ENCODE measurements around the gene CEP350. TPM values are rescaled to one million over a fixed set of nuclear protein-coding genes. Genes with fewer than 3 reads are reported as not detected.
A peak's percentile ranks its signal among the peaks of the same experiment; 100 is the strongest.

The CEP350 gene
- total and polyA plus RNA-seq, 2 of the 13 experiments (the other 11 are each of a cell fraction or from before 2014, with no cell fraction given) = 7.6 to 35.9 TPM

GRCh38 chr1:180046674-180047073, 92.1 kb downstream of the CEP350 start:
- FAIRE-seq (no peak), DNase-seq (ENCODE audit: low spot score) (no peak), ATAC-seq (no peak)
- H4K20me1 ChIP-seq (ENCODE audit: insufficient read depth, low read length) = no peaks in the 10 kb centered on the region
- H3K9ac ChIP-seq (ENCODE audit: insufficient read depth, low read depth, low read length) = no peak overlapping the region
- H3K27me3 ChIP-seq (ENCODE audit: control insufficient read depth in 1 of 2, insufficient read depth in 2 of 2, low read length in 2 of 2) = no peaks in the 10 kb centered on the region
- peaks cover 4 to 70% of the 10 kb centered on the region in 2 experiments for H3K36me3 ChIP-seq (replicated peaks in 1 of 2; ENCODE audit: control insufficient read depth in 1 of 2, insufficient read depth in 2 of 2, low read length in 2 of 2)
- no peaks in the 10 kb centered on the region for H3K9me3 ChIP-seq (ENCODE audit: low read length)
- POLR2A ChIA-PET = no interaction called here
- CTCF ChIA-PET (ENCODE audit: low intra/inter-chr PET ratio, low total read pairs) = no interaction called here
- H3K4me2 ChIP-seq (ENCODE audit: low read depth, low read length) = no peak overlapping the region
- 0 out of 2 replicates have a peak, but pooled peaks have one; percentile 52 for TF ChIP-seq ZKSCAN1 (IDR thresholded peaks at IDR 0.05; ENCODE audit: low read length)
- TF ChIP-seq YEATS2 (CRISPR knock-in tag; IDR thresholded peaks at IDR 0.05; ENCODE audit: borderline replicate concordance) = no peak
- no peak for TF ChIP-seq TBX2 (CRISPR knock-in tag; IDR thresholded peaks at IDR 0.05; ENCODE audit: borderline replicate concordance)
- TF ChIP-seq REPIN1 (CRISPR knock-in tag; IDR thresholded peaks at IDR 0.05; ENCODE audit: borderline replicate concordance, low read depth) = no peak
- no peak overlapping the region for H3K4me3 ChIP-seq (replicated peaks in 1 of 3; ENCODE audit: insufficient read depth in 1 of 3, low read depth in 2 of 3, low read length in 3 of 3)
- H3K27ac ChIP-seq (ENCODE audit: extremely low read length, insufficient read depth, low read length) = no peak overlapping the region
- H3K79me2 ChIP-seq (ENCODE audit: insufficient read depth, low read length) = no peaks in the 10 kb centered on the region
- H2AFZ ChIP-seq (ENCODE audit: low read length) = no peak overlapping the region
- intact Hi-C loops (cut with micrococcal nuclease; ENCODE audit: unreplicated experiment) = no loop called here
- whole genome bisulfite sequencing (ENCODE audit: low lambda C conversion rate) = 94% methylated on average over 1 of the region's 1 CpG
- BruUV-seq (replicated peaks) = no TSS peak
- no peaks in the 10 kb centered on the region for H3K4me1 ChIP-seq (ENCODE audit: insufficient read depth, low read length)
- in situ Hi-C loops (cut with HindIII; ENCODE audit: extremely low pct_ligation_motif_present, low pct_unique_long_range_greater_than_20kb) = no loop called here

GRCh38 chr1:180053594-180054567, 99.3 kb downstream of the CEP350 start:
- Histone ChIP-seq H4K20me1 (ENCODE audit: insufficient read depth, low read length) (no peaks in the 10 kb centered on the region), H3K27me3 (ENCODE audit: control insufficient read depth in 1 of 2, insufficient read depth in 2 of 2, low read length in 2 of 2) (no peaks in the 10 kb centered on the region), H2AFZ (ENCODE audit: low read length) (no peak overlapping the region), H3K4me1 (ENCODE audit: insufficient read depth, low read length) (no peaks in the 10 kb centered on the region), H3K36me3 (replicated peaks in 1 of 2; ENCODE audit: control insufficient read depth in 1 of 2, insufficient read depth in 2 of 2, low read length in 2 of 2) (peaks cover 8 to 54% of the 10 kb centered on the region in 2 experiments), H3K4me2 (ENCODE audit: low read depth, low read length) (no peak overlapping the region), H3K27ac (ENCODE audit: extremely low read length, insufficient read depth, low read length) (no peak overlapping the region), H3K9ac (ENCODE audit: insufficient read depth, low read depth, low read length) (no peak overlapping the region), H3K79me2 (ENCODE audit: insufficient read depth, low read length) (no peaks in the 10 kb centered on the region), H3K9me3 (ENCODE audit: low read length) (no peaks in the 10 kb centered on the region), H3K4me3 (replicated peaks in 1 of 3; ENCODE audit: insufficient read depth in 1 of 3, low read depth in 2 of 3, low read length in 3 of 3) (no peak overlapping the region)
- ChIA-PET CTCF (ENCODE audit: low intra/inter-chr PET ratio, low total read pairs) (no interaction called here), POLR2A (no interaction called here)
- in situ Hi-C loops (cut with HindIII; ENCODE audit: extremely low pct_ligation_motif_present, low pct_unique_long_range_greater_than_20kb) (no loop called here), intact Hi-C loops (cut with micrococcal nuclease; ENCODE audit: unreplicated experiment) (no loop called here)
- no TSS peak for BruUV-seq (replicated peaks)
- TF ChIP-seq ZNF792 (CRISPR knock-in tag; IDR thresholded peaks at IDR 0.05) (no peak), CEBPB (IDR thresholded peaks at IDR 0.05; ENCODE audit: borderline replicate concordance, low read depth, low read length) (peak; percentile 49), CBFB (CRISPR knock-in tag; IDR thresholded peaks at IDR 0.05) (no peak), ATF7 (IDR thresholded peaks at IDR 0.05) (0 out of 2 replicates have a peak, but pooled peaks have one; percentile 14), ATF7 (CRISPR knock-in tag; IDR thresholded peaks at IDR 0.05) (no peak), REST (IDR thresholded peaks at IDR 0.05; ENCODE audit: borderline replicate concordance in 1 of 2, low read depth in 1 of 2, low read length in 2 of 2) (no peak), ZNF496 (CRISPR knock-in tag; IDR thresholded peaks at IDR 0.05; ENCODE audit: insufficient replicate concordance) (no peak)
- DNase-seq (ENCODE audit: low spot score) (no peak), ATAC-seq (no peak), FAIRE-seq (no peak)
- WGBS (ENCODE audit: low lambda C conversion rate) = 97% methylated on average over 10 of the region's 10 CpGs
